HPDE6-E6E7 (cell line): ENCODE results near the gene DESI2.
A peak's percentile ranks its signal among the peaks of the same experiment; 100 is the strongest.
"Not testable (repeated sequence)": the region's sequence is repeated elsewhere in the genome, so short reads cannot be mapped to it uniquely, and the experiment has no call there.

ENCODE experiments used
- DNase-seq: peaks from one replicate; pipeline ENCODE4 v3.0.0; 2011; ENCODE audit warnings: missing footprints; ENCODE audit errors: extremely low spot score

Gene DESI2

GRCh38 chr1:244704107-244704506 is 51.2 kb downstream of the DESI2 start:
- no peak for DNase-seq

- no peak for DNase-seq
Measured at GRCh38 chr1:244705261-244706234, 52.6 kb downstream of the DESI2 start.

GRCh38 chr1:244709076-244709475 is 56.1 kb downstream of the DESI2 start:
- DNase-seq, result no peak

- DNase-seq, result no peak
Measured at GRCh38 chr1:244709476-244710368, 56.8 kb downstream of the DESI2 start.

DNA sequence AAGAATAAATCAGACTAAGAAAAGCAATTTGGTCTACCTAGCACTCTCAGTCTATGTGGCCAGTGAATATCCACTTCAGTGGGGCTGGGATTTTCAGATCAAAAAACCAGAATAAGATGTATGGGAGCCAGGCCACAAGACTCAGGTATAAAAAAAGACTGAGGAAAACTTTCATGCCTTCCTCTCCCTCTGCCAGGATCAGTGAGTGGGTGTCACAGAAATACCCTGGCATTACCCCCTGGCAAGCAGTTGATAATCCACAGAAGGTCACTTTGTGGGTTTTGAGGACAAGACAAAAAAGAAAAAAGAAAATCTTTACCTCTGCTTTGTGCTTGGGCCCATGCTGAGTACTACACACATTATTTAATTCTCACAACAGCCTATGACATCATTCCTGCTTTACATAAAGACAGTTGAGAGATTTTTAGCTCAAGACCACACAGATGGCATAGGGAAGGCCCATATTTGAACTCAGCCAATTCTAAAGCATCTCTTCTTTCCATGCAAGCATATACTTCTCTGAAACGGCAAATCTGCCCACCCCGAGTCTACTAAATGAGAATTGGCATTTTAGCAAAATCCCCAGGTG is 57.6 kb downstream of the DESI2 start:
- no peak for DNase-seq

- no peak for DNase-seq
Measured at GRCh38 chr1:244712669-244713068, 59.7 kb downstream of the DESI2 start.

DNA sequence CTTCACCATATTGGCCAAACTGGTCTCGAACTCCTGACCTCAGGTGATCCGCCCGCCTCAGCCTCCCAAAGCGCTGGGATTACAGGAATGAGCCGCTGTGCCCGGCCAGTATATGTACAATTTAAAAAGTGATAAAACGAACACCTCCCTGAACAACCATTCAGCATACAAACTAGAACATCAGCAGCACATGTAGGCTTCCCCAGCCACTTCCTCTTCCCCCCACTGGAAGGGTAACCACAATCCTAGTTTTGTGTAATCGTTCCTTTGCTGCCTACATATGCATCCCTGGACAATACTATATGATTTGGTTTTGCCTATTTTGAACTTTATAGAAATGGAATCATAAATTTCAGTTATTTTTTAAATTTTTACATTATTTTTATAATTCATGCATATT is 60.4 kb downstream of the DESI2 start:
- DNase-seq, result no peak

GRCh38 chr1:244727871-244728474 is 75.0 kb downstream of the DESI2 start:
- DNase-seq, result no peak

DNA sequence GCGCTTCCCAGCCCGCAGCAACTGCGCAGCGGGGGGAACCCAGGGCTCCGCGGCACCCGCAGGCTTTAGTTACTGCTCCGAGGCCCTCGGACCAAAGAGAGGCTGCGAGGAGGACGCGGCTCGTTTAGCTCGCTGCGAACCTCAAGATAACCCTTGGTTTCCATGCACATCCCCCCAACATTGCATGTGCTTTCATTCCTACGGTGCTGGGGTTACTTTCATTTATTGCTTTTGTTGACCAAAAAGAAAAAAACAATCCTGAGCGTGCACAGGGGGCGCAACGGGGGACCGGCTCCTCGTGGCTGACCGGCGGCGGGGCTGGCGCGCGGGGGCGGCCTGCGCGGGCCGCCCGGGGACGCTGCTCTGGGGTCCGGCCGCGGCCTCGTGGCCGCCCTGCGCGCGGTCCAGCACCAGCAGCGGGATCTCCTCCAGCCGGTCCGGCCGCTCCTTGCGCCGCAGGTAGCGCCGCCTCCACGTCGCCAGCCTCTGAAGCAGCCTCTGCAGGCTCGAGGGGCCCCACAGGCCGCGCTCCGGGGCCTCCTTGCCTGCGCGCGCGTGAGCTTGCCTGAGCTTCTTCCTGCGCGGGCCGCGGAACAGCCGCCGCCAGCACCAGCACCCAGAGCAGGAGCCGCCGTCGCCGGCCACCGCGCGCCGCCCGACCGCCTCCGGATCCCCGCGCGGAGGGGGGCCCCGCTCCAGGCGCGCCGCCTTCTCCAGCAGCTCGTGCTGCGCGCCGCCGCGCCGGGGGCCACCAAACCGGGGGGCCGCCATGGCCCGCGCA is 77.4 kb downstream of the DESI2 start:
- DNase-seq, result no peak

DNA sequence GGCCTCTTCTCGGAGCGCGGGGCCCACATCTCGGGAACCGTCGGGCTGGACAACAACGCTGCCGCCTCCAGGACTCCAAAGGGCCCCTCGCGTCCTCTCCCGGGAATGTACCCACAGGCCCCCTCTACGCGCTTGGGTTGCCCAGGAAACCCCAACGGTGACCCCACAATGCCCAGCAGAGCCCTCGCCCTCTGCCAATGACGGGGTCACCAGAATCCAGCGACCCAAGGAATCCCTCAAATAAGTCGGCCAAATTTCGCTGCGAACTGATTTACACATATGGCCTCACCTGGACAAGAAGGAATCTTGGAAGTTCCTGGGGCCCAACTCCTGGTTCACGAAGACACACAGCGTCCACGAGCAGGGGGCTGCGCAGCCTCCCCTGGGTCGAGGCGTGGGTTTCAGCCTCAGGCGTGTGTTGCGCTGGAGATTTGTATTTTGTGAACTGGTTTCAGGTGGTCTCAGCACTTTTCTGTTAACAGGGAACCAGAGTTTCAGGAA is 78.1 kb downstream of the DESI2 start:
- no peak for DNase-seq

- no peak for DNase-seq
Measured at GRCh38 chr1:244731651-244732050, 78.7 kb downstream of the DESI2 start.

DNA sequence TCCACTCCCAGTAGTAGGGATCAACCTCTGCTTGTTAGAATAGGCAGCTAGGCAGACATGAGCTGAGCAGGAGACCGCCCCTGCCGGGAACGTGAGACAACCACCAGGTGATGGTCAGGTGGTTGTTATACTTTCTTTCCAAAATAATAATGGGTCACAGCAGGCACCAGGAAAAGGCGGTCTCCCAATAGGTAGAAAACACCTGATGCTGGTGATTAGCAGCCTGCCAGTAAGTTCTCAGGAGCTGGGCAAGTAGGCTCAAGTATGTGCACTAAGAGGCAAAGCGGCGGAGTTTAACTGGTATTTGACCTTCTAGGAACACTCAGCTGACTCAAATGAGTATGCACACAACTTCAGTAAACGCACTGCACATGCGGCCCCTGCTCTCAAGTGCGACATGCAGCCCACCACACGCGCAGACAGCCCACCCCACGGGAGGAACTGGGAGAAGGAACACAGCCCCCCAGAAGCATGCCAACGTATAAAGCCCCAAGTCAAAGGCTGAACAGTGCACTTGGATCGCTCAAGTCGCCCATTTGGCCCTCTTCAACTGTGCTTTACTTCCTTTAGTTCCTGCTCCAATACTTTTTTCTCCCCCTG is 80.0 kb downstream of the DESI2 start:
- DNase-seq, result no peak

DNA sequence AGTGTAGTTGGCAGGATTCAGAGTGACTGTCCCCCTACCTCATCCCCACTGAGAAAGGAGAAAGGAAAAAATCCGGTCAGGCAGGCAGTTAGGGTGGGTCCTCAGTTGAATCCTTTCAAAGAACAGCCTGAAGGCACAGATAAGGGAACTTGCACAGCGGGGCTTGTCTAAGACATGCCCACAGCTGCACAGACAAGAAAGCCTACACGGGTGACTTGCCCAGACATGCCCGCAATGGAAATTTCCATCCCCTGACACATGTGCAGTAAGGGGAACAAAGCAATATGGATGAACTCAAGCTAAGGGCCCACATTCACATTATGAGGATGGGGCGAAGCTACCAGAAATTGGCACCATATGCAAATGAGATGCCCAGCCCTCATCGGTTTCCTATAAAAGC is 82.5 kb downstream of the DESI2 start:
- DNase-seq, result no peak

GRCh38 chr1:244735876-244736561 is 83.1 kb downstream of the DESI2 start:
- DNase-seq, result no peak

DNA sequence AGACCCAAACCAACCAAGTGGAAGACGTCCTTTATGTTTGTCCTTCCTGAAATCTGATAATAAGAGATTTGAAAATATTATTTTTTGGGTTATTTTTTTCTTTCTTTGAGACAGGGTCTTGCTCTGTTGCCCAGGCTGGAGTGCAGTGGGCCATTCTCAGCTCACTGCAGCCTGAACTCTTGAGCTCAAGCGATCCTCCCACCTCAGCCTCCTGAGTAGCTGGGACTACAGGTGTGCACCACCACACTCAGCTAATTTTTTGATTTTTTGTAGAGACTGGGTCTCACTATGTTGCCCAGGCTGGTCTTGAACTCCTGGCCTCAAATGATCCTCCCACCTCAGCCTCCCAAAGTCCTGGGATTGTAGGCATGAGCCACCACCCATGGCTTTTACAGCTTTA is 86.2 kb downstream of the DESI2 start:
- not testable (repeated sequence) for DNase-seq

GRCh38 chr1:244740027-244740617 is 87.2 kb downstream of the DESI2 start:
- peak; percentile 35 for DNase-seq

DNA sequence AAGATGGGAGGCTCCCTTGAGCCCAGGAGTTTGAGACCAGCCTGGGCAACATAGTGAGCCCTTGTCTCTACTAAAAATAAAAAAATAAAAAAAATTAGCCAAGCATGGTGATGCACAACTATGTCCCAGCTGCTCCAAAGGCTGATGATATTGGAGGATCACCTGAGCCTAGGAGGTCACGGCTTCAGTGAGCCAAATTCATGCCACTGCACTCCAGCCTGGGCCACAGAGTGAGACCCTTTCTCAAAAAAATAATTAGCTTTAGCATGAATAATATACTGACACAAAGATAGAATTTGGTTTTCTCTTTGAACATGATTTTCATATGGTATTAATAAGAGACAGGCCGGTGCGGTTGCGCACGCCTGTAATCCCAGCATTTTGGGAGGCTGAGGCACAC is 88.8 kb downstream of the DESI2 start:
- no peak for DNase-seq

DNA sequence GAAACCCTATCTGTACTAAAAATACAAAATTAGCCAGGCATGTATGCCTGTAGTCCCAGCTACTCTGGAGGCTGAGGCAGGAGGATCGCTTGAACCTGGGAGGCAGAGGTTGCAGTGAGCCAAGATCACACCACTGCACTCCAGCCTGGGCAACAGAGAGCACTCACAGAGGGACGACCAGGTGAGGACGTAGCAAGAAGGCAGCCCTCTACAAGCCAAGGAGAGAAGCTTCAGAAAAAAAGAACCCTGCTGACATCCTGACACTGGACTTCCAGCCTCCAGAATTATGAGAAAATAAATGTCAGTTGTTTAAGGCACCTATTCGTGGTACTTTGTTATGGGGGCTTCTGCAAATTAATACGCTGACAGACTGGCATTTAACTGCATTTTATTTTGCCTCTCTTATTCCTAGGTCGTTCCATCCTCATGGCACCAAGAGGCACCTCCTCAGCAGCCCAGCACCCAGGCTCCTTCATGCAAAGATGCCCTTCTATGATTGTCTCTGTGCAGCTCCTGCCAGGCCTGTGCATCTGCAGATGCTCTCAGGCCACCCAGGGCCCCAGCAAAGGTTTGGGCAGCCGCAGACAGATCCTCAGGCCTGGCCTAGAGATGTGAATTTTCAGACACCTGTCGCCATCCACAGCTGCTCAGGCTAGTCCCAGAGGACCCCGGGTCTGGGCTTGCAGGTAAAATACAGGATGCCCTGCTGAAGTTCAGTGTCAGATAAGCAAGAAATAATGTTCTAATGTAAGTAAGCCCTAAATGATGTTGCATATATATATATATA is 96.5 kb downstream of the DESI2 start:
- no peak for DNase-seq
